B cell (primary cell): ENCODE measurements around the gene RAB30. TPM values are rescaled to one million over a fixed set of nuclear protein-coding genes. Genes with fewer than 3 reads are reported as not detected.

Experiments used
- ATAC-seq: fragments of 200-7000 bp; cut with Tn5 transposase; one replicate; pipeline ENCODE4 v1.10.0; 2021; ENCODE audit warnings: low read depth, mild to moderate bottlenecking, moderate number of reproducible peaks, moderate library complexity
- CTCF ChIA-PET: fragments of 350-600 bp; sonication (Branson Sonifier 250); formaldehyde crosslinking; loops from one replicate; lab custom pipeline; 2021; ENCODE audit warnings: antibody characterized with exemption, inconsistent platforms; lab: Charles Lee
- POLR2A ChIA-PET: fragments of 350-600 bp; sonication (Branson Sonifier 250); formaldehyde crosslinking; loops from one replicate; lab custom pipeline; 2021; ENCODE audit warnings: antibody characterized with exemption; lab: Charles Lee
- DNase-seq: peaks from one replicate; pipeline ENCODE4 v3.0.0; 2013
- H2AFZ ChIP-seq: 2 replicates; pipeline ENCODE4 v1.6.1; 2012; ENCODE audit warnings: mild to moderate bottlenecking, low read depth, low read length; ENCODE audit not compliant: insufficient read depth, poor library complexity, severe bottlenecking
- H3K27ac ChIP-seq, 2 donors: 1 replicate in 1 of 2; 2 replicates in 1 of 2; pipeline ENCODE4 v1.5.1; 2012 to 2013; ENCODE audit warnings: low read length in 2 of 2, mild to moderate bottlenecking in 2 of 2, moderate library complexity in 1 of 2
- H3K27me3 ChIP-seq, 4 experiments: fragments of 200-600 bp in 1 of 4; sonication (generic) in 1 of 4; replicated peaks in 1 of 4; 1 replicate in 2 of 4; 2 replicates in 2 of 4; pipeline versions ENCODE4 v1.6.1 to v1.7.0; 2013 to 2016; ENCODE audit warnings: low read length in 3 of 4, mild to moderate bottlenecking in 2 of 4, mixed read lengths in 1 of 4, moderate library complexity in 1 of 4; ENCODE audit not compliant: insufficient read depth in 4 of 4, control insufficient read depth in 3 of 4; ENCODE audit errors: control extremely low read depth in 1 of 4
- H3K36me3 ChIP-seq, 2 experiments: replicated peaks in 1 of 2; 1 replicate in 1 of 2; 2 replicates in 1 of 2; pipeline versions ENCODE4 v1.6.1 to v1.7.1; 2013; ENCODE audit warnings: low read length in 1 of 2; ENCODE audit not compliant: insufficient read depth in 2 of 2, control insufficient read depth in 1 of 2; ENCODE audit errors: control extremely low read depth in 1 of 2, extremely low read depth in 1 of 2
- H3K4me1 ChIP-seq, 2 donors: fragments of 200-600 bp in 1 of 2; sonication (generic) in 1 of 2; 1 replicate in 1 of 2; 2 replicates in 1 of 2; pipeline versions ENCODE4 v1.5.1 to v1.6.1; 2013 to 2017; ENCODE audit warnings: low read length in 2 of 2; ENCODE audit not compliant: control insufficient read depth in 2 of 2, insufficient read depth in 2 of 2
- H3K4me2 ChIP-seq: replicated peaks from 2 replicates; pipeline ENCODE3; 2012; ENCODE audit warnings: mild to moderate bottlenecking, low read depth, low read length; ENCODE audit not compliant: poor library complexity, severe bottlenecking
- H3K4me3 ChIP-seq, 5 experiments: fragments of 200-600 bp in 1 of 5; sonication (generic) in 1 of 5; 1 replicate in 3 of 5; 2 replicates in 2 of 5; pipeline versions ENCODE4 v1.5.1 to v1.7.0; 2011 to 2016; ENCODE audit warnings: low read length in 4 of 5, mild to moderate bottlenecking in 4 of 5, low read depth in 2 of 5, control low read depth in 1 of 5, moderate library complexity in 1 of 5; ENCODE audit not compliant: insufficient read depth in 1 of 5; ENCODE audit errors: control extremely low read depth in 1 of 5, extremely low read depth in 1 of 5
- H3K79me2 ChIP-seq: fragments of 200-600 bp; sonication (generic); one replicate; pipeline ENCODE4 v1.6.0; 2016; ENCODE audit warnings: low read length; ENCODE audit not compliant: control insufficient read depth, insufficient read depth
- H3K9ac ChIP-seq: fragments of 200-600 bp; sonication (generic); 2 replicates; pipeline ENCODE4 v1.6.1; 2017; ENCODE audit warnings: mild to moderate bottlenecking, low read length, moderate library complexity
- H3K9me3 ChIP-seq, 3 donors: one replicate each; pipeline versions ENCODE4 v1.6.1 to v1.7.1; 2013; ENCODE audit warnings: low read length in 2 of 3; ENCODE audit not compliant: control insufficient read depth in 2 of 3, insufficient read depth in 1 of 3; ENCODE audit errors: control extremely low read depth in 1 of 3
- H4K20me1 ChIP-seq: 2 replicates; pipeline ENCODE4 v1.6.0; 2012; ENCODE audit warnings: mild to moderate bottlenecking, low read length; ENCODE audit not compliant: insufficient read depth, control insufficient read depth, poor library complexity, severe bottlenecking
- H3K27ac Mint-ChIP-seq: one replicate; pipeline ENCODE4 v1.8.0; 2021; ENCODE audit warnings: mixed read lengths
- H3K27me3 Mint-ChIP-seq: one replicate; pipeline ENCODE4 v1.8.0; 2021; ENCODE audit warnings: mixed read lengths
- H3K4me1 Mint-ChIP-seq: one replicate; pipeline ENCODE4 v1.8.0; 2021; ENCODE audit warnings: mixed read lengths
- H3K4me3 Mint-ChIP-seq: one replicate; pipeline ENCODE4 v1.8.0; 2021; ENCODE audit warnings: mixed read lengths
- H3K9me3 Mint-ChIP-seq: one replicate; pipeline ENCODE4 v1.8.0; 2022; ENCODE audit warnings: mixed read lengths; ENCODE audit not compliant: insufficient read depth
- EZH2 ChIP-seq: IDR thresholded peaks from 2 replicates; pipeline ENCODE4 v1.6.1; 2012; ENCODE audit warnings: borderline replicate concordance, low read depth, mild to moderate bottlenecking, moderate library complexity, low read length; ENCODE audit not compliant: insufficient read depth, poor library complexity, severe bottlenecking
- WGBS: methylation state at CpG from one replicate; pipeline ENCODE4 v1.1.5; 2013; ENCODE audit warnings: missing lambda C conversion rate; ENCODE audit not compliant: insufficient coverage; 5-methylcytosine and 5-hydroxymethylcytosine counted together
- intact Hi-C: fragments of 100-400 bp; cut with micrococcal nuclease; formaldehyde crosslinking; loops from one replicate; pipeline ENCODE4 v1.10.0; 2022
- polyA plus RNA-seq: library from polyadenylated mRNA; depleted of rRNA; stranded (reverse); fragments of >200 nt; gene quantifications from 2 replicates; pipeline ENCODE4 v1.2.3, GENCODE V29; 2012
- total RNA-seq, 2 donors: library from RNA; stranded (reverse); fragments of 120-200 nt in 1 of 2; gene quantifications; 1 replicate in 1 of 2; 2 replicates in 1 of 2; pipeline versions ENCODE4 v1.2.3 to v1.2.4, GENCODE V29; 2013 to 2022
- TF ChIP-seq, protein P1 (sequence below): fragments of 200-600 bp; IDR thresholded peaks from one replicate; pipeline ENCODE4 v1.8.0; 2022; ENCODE audit warnings: antibody characterized with exemption, mild to moderate bottlenecking

RAB30 gene
- total and polyA plus RNA-seq, 2 donors (not counting 1 experiment from before 2014, with no cell fraction given) = 26.6 to 214 TPM

DNA sequence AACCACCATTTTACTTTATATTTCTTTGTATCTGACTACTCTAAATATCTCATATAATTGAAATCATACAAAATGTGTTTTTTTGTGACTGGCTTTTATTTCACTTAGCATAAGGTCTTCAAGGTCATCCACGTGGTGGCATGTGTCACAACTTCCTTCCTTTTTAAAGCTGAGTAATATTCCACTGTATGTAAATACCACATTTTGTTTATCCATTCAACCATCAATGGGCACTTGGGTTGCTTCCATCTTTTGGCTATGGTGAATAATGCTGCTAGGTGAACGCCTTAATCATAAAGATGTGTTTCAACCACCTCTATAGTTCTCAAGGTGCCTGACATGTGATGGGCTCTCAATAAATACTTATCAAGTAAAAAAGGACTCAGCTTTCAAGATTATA lies 15.5 kb downstream of the RAB30 start:
- ATAC-seq (no peak), DNase-seq (no peak)
- TF ChIP-seq, protein P1, sequence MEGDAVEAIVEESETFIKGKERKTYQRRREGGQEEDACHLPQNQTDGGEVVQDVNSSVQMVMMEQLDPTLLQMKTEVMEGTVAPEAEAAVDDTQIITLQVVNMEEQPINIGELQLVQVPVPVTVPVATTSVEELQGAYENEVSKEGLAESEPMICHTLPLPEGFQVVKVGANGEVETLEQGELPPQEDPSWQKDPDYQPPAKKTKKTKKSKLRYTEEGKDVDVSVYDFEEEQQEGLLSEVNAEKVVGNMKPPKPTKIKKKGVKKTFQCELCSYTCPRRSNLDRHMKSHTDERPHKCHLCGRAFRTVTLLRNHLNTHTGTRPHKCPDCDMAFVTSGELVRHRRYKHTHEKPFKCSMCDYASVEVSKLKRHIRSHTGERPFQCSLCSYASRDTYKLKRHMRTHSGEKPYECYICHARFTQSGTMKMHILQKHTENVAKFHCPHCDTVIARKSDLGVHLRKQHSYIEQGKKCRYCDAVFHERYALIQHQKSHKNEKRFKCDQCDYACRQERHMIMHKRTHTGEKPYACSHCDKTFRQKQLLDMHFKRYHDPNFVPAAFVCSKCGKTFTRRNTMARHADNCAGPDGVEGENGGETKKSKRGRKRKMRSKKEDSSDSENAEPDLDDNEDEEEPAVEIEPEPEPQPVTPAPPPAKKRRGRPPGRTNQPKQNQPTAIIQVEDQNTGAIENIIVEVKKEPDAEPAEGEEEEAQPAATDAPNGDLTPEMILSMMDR = no peak
- TF ChIP-seq EZH2 = no peak
- Mint-ChIP-seq H3K27ac (no peak overlapping the region), H3K4me1 (peaks cover 87% of the 10 kb centered on the region), H3K9me3 (peaks cover 4% of the 10 kb centered on the region), H3K27me3 (no peaks in the 10 kb centered on the region), H3K4me3 (no peak overlapping the region)
- POLR2A ChIA-PET = no interaction called here
- Histone ChIP-seq H3K36me3 (peaks cover 16 to 23% of the 10 kb centered on the region in 2 experiments), H2AFZ (no peak overlapping the region), H3K4me1 (peaks cover 84 to 91% of the 10 kb centered on the region in 2 donors), H3K9ac (no peak overlapping the region), H3K4me2 (peak overlapping the region; percentile 59), H3K27ac (peak overlapping the region; percentile 7 to 94), H3K79me2 (peaks cover 100% of the 10 kb centered on the region), H4K20me1 (peaks cover 9% of the 10 kb centered on the region), H3K9me3 (peaks cover 5 to 14% (median 10%) of the 10 kb centered on the region in 3 donors), H3K4me3 (no peak overlapping the region), H3K27me3 (no peaks in the 10 kb centered on the region)
- intact Hi-C loops = loop anchor here (2.0 kb wide), 1 partner anchor 15 kb away; the partner anchor contains the start of gene RAB30
- no CpG with 5 or more reads among the region's 2 CpGs for WGBS
- CTCF ChIA-PET = interaction anchor here (1.0 to 2.1 kb wide), 2 partner anchors 9 to 148 kb away, joined by 3 to 8 read pairs; no protein-coding TSS in a partner anchor

GRCh38 chr11:83054904-83055380 lies 16.8 kb downstream of the RAB30 start:
- DNase-seq (peak; percentile 49), ATAC-seq (peak; percentile 31)
- intact Hi-C loops = loop anchor here (1.0 kb wide), 1 partner anchor 8 kb away; no protein-coding TSS in a partner anchor
- peak overlapping the region; percentile 66 for H3K4me3 Mint-ChIP-seq
- H3K36me3 ChIP-seq = peaks cover 18 to 24% of the 10 kb centered on the region in 2 experiments
- no peak for TF ChIP-seq EZH2
- TF ChIP-seq, protein P1 = no peak
- H3K4me1 ChIP-seq = peaks cover 74 to 88% of the 10 kb centered on the region in 2 donors
- 79% methylated on average over 2 of the region's 3 CpGs for WGBS
- peaks cover 3 to 13% (median 5%) of the 10 kb centered on the region in 3 donors for H3K9me3 ChIP-seq
- peak overlapping the region; percentile 46 for H3K9ac ChIP-seq
- H3K27me3 ChIP-seq = no peaks in the 10 kb centered on the region
- H3K4me3 ChIP-seq = peak overlapping the region in 1 of 5 experiments; percentile 15
- H3K4me2 ChIP-seq = peak overlapping the region; percentile 59
- CTCF ChIA-PET = no interaction called here
- POLR2A ChIA-PET = interaction anchor here (0.6 to 0.8 kb wide), 4 partner anchors 8 to 119 kb away, joined by 3 to 5 read pairs (median 3); no protein-coding TSS in a partner anchor
- H3K9me3 Mint-ChIP-seq = peaks cover 4% of the 10 kb centered on the region
- peaks cover 83% of the 10 kb centered on the region for H3K4me1 Mint-ChIP-seq
- peak overlapping the region; percentile 74 to 94 for H3K27ac ChIP-seq
- no peak overlapping the region for H2AFZ ChIP-seq
- H3K27me3 Mint-ChIP-seq = no peaks in the 10 kb centered on the region
- peak overlapping the region; percentile 84 for H3K27ac Mint-ChIP-seq
- peaks cover 100% of the 10 kb centered on the region for H3K79me2 ChIP-seq
- peaks cover 9% of the 10 kb centered on the region for H4K20me1 ChIP-seq
